SK-N-SH treated with all-trans-retinoic acid at 6 μM for 48 hours (cell line): ENCODE data around the gene CTNND2.

Experiments used
- ARNTL ChIP-seq: fragments of 450-650 bp; formaldehyde crosslinking; IDR thresholded peaks from 2 replicates; pipeline ENCODE4 v1.5.0; 2020; ENCODE audit warnings: low read depth, mild to moderate bottlenecking, moderate library complexity, borderline replicate concordance
- CSRNP3 ChIP-seq: fragments of 250-450 bp; sonication (Bioruptor Pico); IDR thresholded peaks from 2 replicates; pipeline ENCODE4 v1.5.1; 2021; ENCODE audit warnings: mild to moderate bottlenecking, moderate library complexity
- ESRRG ChIP-seq: fragments of 250-450 bp; sonication (Bioruptor Pico); IDR thresholded peaks from 2 replicates; pipeline ENCODE4 v1.6.1; 2021; ENCODE audit warnings: mild to moderate bottlenecking
- GLIS3 ChIP-seq: fragments of 250-450 bp; sonication (Bioruptor Pico); IDR thresholded peaks from 2 replicates; pipeline ENCODE4 v1.5.0; 2020; ENCODE audit warnings: mild to moderate bottlenecking, moderate library complexity
- ISL1 ChIP-seq: fragments of 250-450 bp; sonication (Bioruptor Pico); IDR thresholded peaks from 2 replicates; pipeline ENCODE4 v2.1.2; 2022; ENCODE audit warnings: mild to moderate bottlenecking, moderate library complexity
- PATZ1 ChIP-seq: fragments of 250-450 bp; sonication (Bioruptor Pico); IDR thresholded peaks from 2 replicates; pipeline ENCODE4 v1.8.0; 2020; ENCODE audit warnings: mild to moderate bottlenecking, moderate library complexity, borderline replicate concordance
- RARB ChIP-seq: fragments of 250-450 bp; sonication (Bioruptor Pico); IDR thresholded peaks from 2 replicates; pipeline ENCODE4 v1.8.0; 2021; ENCODE audit warnings: mild to moderate bottlenecking, moderate library complexity
- TOX ChIP-seq: fragments of 250-450 bp; sonication (Bioruptor Pico); IDR thresholded peaks from 2 replicates; pipeline ENCODE4 v1.8.0; 2021; ENCODE audit warnings: mild to moderate bottlenecking, moderate library complexity, borderline replicate concordance
- ZFP3 ChIP-seq: fragments of 250-450 bp; sonication (Bioruptor Pico); IDR thresholded peaks from 2 replicates; pipeline ENCODE4 v1.5.0; 2020; ENCODE audit warnings: mild to moderate bottlenecking, moderate library complexity
- ZFP30 ChIP-seq: fragments of 450-650 bp; formaldehyde crosslinking; IDR thresholded peaks from 2 replicates; pipeline ENCODE4 v1.5.0; 2022; ENCODE audit warnings: mild to moderate bottlenecking, moderate library complexity
- ZNF70 ChIP-seq: fragments of 450-650 bp; formaldehyde crosslinking; IDR thresholded peaks from 2 replicates; pipeline ENCODE4 v1.5.0; 2020; ENCODE audit warnings: mild to moderate bottlenecking, moderate library complexity

- TF ChIP-seq ESRRG (CRISPR knock-in tag): no peak
- no peak for TF ChIP-seq TOX (CRISPR knock-in tag)
- TF ChIP-seq ZNF70 (CRISPR knock-in tag): no peak
- no peak for TF ChIP-seq CSRNP3 (CRISPR knock-in tag)
- TF ChIP-seq RARB: no peak
- no peak for TF ChIP-seq ISL1 (CRISPR knock-in tag)
- TF ChIP-seq PATZ1: no peak
- no peak for TF ChIP-seq ZFP30 (CRISPR knock-in tag)
- TF ChIP-seq ARNTL (CRISPR knock-in tag): no peak
- TF ChIP-seq ZFP3 (CRISPR knock-in tag): no peak
- no peak for TF ChIP-seq GLIS3 (CRISPR knock-in tag)
Measured at GRCh38 chr5:10995891-10996290, 908.4 kb downstream of the CTNND2 start.
